SJCRH30 (cell line): ENCODE measurements around the gene ENO3. TPM values are rescaled to one million over a fixed set of nuclear protein-coding genes. Genes with fewer than 3 reads are reported as not detected.
A peak's percentile ranks its signal among the peaks of the same experiment; 100 is the strongest.

Experiments
- DNase-seq, 2 experiments: peaks; one replicate each; pipeline ENCODE4 v3.0.0-alpha.2; 2015 to 2020
- H3K27ac ChIP-seq: fragments of 250-450 bp; sonication (Bioruptor Pico); 2 replicates; pipeline ENCODE4 v1.5.1; 2020; ENCODE audit warnings: mild to moderate bottlenecking, moderate library complexity
- H3K27me3 ChIP-seq: fragments of 250-450 bp; sonication (Bioruptor Pico); 2 replicates; pipeline ENCODE4 v1.5.1; 2020; ENCODE audit warnings: mild to moderate bottlenecking, moderate library complexity
- H3K36me3 ChIP-seq: fragments of 250-450 bp; sonication (Bioruptor Pico); 2 replicates; pipeline ENCODE4 v1.5.1; 2020; ENCODE audit warnings: mild to moderate bottlenecking, moderate library complexity
- H3K4me1 ChIP-seq: fragments of 250-450 bp; sonication (Bioruptor Pico); 2 replicates; pipeline ENCODE4 v1.5.1; 2020; ENCODE audit warnings: mild to moderate bottlenecking, moderate library complexity
- H3K4me3 ChIP-seq: fragments of 250-450 bp; sonication (Bioruptor Pico); 2 replicates; pipeline ENCODE4 v1.5.1; 2020; ENCODE audit warnings: mild to moderate bottlenecking, moderate library complexity
- H3K9me3 ChIP-seq: fragments of 250-450 bp; sonication (Bioruptor Pico); replicated peaks from 2 replicates; pipeline ENCODE4 v1.5.1; 2020; ENCODE audit warnings: mild to moderate bottlenecking, moderate library complexity
- total RNA-seq: library from RNA; depleted of rRNA; stranded (reverse); fragments of >200 nt; shearing (Covaris generic); gene quantifications from 2 replicates; pipeline ENCODE4 v1.2.3, GENCODE V29; 2014; rRNA removed

The ENO3 gene
- total RNA-seq, 1 experiment from 2014 or later: 129 TPM

DNA sequence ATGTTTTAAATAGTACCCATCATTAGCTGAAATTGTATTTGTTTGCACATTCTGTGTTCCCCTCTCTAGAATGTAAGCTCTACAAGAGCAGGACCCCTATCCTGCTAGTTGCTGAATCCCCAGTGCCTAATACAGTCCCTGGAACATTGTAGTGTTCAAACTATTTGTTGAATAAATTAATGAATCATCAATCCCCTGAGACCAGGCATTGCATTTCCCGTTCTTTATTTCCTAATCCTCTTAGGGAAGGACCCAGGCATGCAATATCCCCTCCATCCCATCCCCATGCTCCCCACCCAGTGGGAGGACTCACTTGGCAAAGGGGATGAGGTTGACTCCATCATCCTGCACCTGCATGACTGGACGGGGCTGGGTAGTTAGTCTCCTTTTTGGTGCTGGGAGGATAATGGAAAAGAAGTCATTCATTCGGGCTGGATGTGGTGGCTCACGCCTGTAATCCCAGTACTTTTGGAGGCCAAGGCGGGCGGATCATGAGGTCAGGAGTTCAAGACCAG is 43.2 kb downstream of the ENO3 start:
- no peaks in the 10 kb centered on the region for H3K36me3 ChIP-seq
- no peak for DNase-seq
- no peaks in the 10 kb centered on the region for H3K4me1 ChIP-seq
- H3K27ac ChIP-seq: no peak overlapping the region
- H3K4me3 ChIP-seq: no peak overlapping the region
- H3K9me3 ChIP-seq: no peaks in the 10 kb centered on the region
- H3K27me3 ChIP-seq: no peaks in the 10 kb centered on the region

DNA sequence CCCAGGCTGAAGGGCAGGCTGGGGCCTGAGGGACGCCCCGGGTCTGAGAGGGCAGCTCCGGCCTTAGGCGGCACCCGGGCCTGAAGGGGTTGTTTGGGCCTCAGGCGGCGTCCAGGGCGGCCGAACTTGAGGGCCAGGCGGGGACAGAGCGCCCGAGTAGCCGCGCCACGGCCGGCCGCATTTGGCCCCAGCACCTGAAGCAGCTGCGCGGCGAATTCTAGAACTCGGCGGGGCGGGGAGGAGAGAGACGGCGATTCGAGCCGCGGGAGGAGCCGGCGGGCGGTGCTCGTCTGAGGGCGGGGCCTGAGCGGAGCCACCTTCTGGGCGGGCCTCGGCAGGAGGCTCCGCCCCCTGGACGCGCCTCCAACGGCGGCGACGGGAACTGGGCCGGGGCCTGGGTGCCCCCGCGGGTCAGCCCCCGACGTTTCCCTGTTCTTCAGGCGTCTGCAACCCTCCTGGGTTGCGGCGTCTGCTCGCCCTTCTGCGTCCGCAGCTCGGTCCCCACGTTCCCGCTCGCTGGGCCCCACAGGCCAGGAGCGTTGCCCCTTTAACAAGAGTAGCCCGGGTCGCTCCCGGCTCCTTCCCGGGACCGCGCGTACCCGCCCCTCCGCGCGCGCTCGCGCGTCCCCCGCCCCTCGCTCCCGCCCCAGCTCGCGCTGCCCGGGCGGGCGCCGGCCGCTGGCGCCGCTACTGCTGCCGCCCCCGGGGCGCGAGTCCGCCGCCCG is 46.5 kb downstream of the ENO3 start, which contains the start of the genes INCA1 and KIF1C:
Gene INCA1 (minus strand): TSS at position 221 of the 725 bp plus-strand sequence. CDS start 3,085 bp downstream, outside the sequence.
Gene KIF1C (plus strand): TSS at position 649 of the 725 bp plus-strand sequence. CDS start 2,297 bp downstream, outside the sequence.
- H3K9me3 ChIP-seq: no peaks in the 10 kb centered on the region
- no peaks in the 10 kb centered on the region for H3K4me1 ChIP-seq
- DNase-seq: peak; percentile 87 to 88
- H3K27ac ChIP-seq: peak within 1 kb of the TSS; percentile 69
- H3K4me3 ChIP-seq: peak within 1 kb of the TSS; percentile 72
- H3K27me3 ChIP-seq: no peaks in the 10 kb centered on the region
- no peaks in the 10 kb centered on the region for H3K36me3 ChIP-seq

DNA sequence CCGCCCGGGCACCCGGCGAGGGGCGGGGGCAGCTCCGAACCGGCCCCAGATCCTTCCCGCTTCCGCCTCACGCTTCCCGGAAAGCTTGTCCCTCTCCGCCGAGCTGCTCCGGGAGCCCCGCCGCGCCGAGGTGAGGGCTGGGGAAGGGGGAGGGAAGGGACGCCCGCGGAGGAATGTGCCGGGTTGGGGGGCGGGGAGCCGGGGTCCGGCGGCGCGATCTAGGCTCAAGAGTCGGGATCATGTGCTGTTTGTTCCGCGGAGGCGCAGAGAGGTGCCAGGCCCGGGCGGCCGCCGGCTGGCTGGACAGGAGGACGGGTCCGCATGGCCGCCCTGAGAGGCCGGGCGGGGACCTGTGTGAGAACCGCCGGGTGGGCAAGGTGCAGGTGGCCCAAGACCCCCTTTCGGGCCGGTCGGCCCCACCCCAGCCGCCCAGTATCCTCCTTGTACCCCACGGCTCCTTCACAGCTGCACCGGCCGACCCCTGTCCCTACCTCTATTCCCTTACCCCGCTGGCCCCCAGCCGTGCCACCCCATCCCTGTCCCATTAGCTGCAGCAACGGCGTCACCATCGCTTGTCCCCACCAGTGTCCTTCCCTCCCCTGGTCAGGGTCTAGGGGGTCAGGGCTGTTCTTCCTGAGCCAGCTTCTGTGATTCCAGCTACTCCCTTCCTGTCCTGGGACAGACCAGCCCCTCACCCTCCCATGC is 47.3 kb downstream of the ENO3 start:
- H3K27me3 ChIP-seq: no peaks in the 10 kb centered on the region
- no peaks in the 10 kb centered on the region for H3K9me3 ChIP-seq
- H3K4me3 ChIP-seq: peak overlapping the region; percentile 72
- DNase-seq: peak in 1 of 2 experiments; percentile 28
- no peaks in the 10 kb centered on the region for H3K4me1 ChIP-seq
- peak overlapping the region; percentile 69; the same call in 1 of the 2 replicates for H3K27ac ChIP-seq
- H3K36me3 ChIP-seq: no peaks in the 10 kb centered on the region

DNA sequence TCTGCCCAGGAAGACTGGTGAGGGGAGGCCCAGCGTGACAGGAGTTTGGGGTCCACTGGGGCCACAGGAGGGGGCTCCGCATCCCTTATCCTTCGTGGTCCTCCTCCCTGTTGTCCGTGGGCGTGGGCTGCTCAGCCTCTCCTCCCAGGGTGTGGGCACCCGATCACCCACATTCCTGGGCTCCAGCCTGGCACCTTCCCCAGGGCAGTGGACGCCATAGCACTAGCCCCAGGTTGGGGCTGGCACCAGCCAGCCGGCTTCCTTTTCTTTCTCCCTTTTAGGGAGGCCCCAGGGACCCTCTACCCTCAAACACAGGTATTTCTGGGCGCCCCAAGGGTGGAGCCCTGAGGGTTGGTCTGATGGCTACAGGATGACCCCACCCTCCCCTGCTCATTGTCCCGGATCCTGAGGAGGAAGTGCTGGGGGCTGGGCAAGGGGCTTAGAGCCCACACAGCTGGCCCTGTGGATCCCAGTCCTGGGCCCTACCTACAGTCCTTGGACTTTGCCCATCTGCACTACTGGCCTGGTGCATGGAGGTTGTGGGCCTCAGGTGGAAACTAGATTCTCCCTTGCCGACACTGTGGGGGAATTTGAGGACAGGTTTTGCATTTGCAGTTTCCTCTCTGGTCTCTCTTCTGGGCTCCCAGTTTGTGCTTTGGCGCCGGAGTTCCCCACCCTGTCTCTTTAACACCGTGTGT is 48.0 kb downstream of the ENO3 start:
- Histone ChIP-seq H3K4me1 (no peaks in the 10 kb centered on the region), H3K27me3 (no peaks in the 10 kb centered on the region), H3K9me3 (no peaks in the 10 kb centered on the region), H3K27ac (no peak overlapping the region), H3K36me3 (0 out of 2 replicates have a peak, but pooled peaks cover 4% of the 10 kb centered on the region), H3K4me3 (peak overlapping the region; percentile 72)
- DNase-seq: no peak

DNA sequence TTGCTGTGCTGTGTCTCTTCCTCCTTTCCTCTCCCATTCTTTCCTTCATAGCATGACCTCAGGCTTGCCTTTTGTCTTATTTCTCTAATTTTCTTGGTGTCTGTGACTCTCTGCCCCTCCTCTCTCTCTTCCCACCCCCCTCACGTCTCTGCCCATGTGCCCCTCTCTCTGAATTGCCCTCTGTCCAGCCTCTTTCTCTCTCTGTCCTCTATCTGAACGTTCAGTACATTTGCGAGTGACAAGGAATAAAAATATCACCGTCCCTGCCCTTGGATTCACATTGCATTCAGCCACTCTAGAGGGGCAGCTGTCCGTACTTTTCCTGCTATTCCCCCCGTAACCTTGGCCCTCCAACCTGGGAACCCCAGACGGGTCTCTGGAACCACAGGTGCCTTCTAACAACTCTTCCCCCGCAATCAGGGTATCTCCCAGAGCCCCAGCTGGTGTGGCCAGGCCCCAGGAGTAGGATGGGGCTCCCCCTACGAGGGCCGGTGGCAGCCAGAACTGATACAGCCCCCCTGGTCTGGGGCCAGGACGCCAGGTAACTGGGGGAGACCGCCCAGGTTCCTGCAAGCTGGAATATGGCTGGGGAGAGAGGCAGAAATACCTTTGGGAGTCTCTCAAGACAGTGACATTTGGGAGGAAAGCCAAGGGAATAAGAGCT is 48.6 kb downstream of the ENO3 start:
- no peak overlapping the region for H3K4me3 ChIP-seq

DNA sequence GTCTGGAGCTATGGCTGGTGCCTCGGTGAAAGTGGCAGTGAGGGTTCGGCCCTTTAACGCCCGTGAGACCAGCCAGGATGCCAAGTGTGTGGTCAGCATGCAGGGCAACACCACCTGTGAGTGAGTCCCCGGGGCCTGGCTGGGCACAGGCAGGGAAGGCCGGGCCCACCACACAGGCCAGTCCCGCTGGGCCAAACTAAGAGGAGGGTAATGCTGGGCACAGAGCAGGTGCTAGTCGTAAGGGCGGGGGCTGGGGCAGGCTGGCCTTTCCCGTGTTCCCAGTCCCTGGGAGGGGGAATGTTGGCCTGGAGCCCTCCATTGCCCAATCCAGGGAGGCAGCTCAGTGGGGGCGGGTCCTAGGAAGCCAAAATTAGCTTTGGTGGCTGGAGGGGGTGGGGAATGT is 49.3 kb downstream of the ENO3 start:
- no peak overlapping the region for H3K4me3 ChIP-seq
- H3K4me1 ChIP-seq: no peaks in the 10 kb centered on the region
- peaks cover 9% of the 10 kb centered on the region; the same call in 1 of the 2 replicates for H3K36me3 ChIP-seq
- no peaks in the 10 kb centered on the region for H3K27me3 ChIP-seq
- H3K27ac ChIP-seq: no peak overlapping the region
- DNase-seq: no peak
- H3K9me3 ChIP-seq: no peaks in the 10 kb centered on the region

More for the DNA sequence above, 48.6 kb downstream of the ENO3 start:
- no peaks in the 10 kb centered on the region for H3K27me3 ChIP-seq
- no peak for DNase-seq
- H3K27ac ChIP-seq: no peak overlapping the region
- H3K9me3 ChIP-seq: no peaks in the 10 kb centered on the region
- H3K4me1 ChIP-seq: no peaks in the 10 kb centered on the region
- 0 out of 2 replicates have a peak, but pooled peaks cover 4% of the 10 kb centered on the region for H3K36me3 ChIP-seq

DNA sequence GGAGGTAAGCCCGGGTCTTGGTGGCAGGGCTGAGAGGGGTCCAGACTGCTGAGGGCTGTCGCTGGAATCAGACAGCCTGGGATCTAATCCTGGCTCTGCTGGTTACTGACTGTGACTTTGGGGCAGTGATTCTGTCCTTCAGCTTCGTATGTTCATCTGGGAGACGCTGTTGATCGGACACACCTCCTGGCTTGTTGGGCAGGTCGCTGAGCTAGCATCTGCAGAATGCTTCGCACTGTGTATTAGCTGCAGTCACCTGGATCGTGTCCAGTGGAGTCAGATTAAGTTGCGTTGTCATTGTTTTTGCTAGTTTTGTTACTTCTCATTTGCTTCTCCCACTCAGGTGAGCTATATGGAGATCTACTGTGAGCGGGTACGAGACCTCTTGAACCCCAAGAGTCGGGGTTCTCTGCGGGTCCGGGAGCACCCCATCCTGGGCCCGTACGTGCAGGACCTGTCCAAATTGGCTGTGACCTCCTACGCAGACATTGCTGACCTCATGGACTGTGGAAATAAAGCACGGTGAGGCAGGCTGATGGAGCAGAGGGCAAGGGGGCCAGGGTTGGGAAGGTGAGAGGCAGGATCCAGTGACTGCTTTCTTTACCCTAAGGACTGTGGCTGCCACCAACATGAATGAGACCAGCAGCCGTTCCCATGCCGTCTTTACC is 51.3 kb downstream of the ENO3 start:
- no peaks in the 10 kb centered on the region for H3K27me3 ChIP-seq
- DNase-seq: no peak
- no peaks in the 10 kb centered on the region for H3K4me1 ChIP-seq
- H3K27ac ChIP-seq: no peak overlapping the region
- H3K36me3 ChIP-seq: peaks cover 11% of the 10 kb centered on the region
- no peak overlapping the region for H3K4me3 ChIP-seq
- H3K9me3 ChIP-seq: no peaks in the 10 kb centered on the region

DNA sequence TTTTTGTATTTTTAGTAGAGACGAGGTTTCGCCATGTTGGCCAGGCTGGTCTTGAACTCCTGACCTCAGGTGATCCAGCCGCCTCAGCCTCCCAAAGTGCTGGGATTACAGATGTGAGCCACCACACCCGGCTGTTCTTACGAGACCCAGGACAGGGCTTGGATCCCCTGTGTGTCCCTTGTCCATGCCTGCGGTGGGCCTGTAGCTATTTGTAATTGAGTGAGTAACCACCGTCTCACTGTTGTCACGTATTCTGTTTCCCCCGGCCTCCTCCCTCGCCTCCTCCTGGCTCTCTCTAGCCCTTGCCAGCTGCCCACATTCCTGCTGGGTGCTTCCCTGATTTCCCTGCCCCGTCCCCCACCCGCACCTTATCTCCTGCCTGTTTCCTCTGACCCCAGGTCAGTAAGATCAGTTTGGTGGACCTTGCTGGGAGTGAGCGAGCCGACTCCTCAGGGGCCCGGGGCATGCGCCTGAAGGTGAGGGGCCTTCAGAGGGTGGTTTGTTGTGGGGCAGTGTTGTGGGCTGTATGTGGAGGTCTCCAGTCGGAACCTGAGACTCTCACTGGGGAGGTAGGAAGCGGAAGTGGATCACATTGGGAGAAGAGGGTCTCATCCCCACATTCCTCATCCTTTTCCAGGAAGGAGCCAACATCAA is 52.4 kb downstream of the ENO3 start:
- no peaks in the 10 kb centered on the region for H3K4me1 ChIP-seq
- no peak overlapping the region for H3K4me3 ChIP-seq
- no peaks in the 10 kb centered on the region for H3K27me3 ChIP-seq
- no peaks in the 10 kb centered on the region for H3K9me3 ChIP-seq
- H3K36me3 ChIP-seq: peaks cover 11% of the 10 kb centered on the region
- DNase-seq: no peak
- H3K27ac ChIP-seq: no peak overlapping the region

Other genes starting within 250 kb of the ENO3 start
- 23.6 and 27.2 TPM in 2 replicates for gene PELP1, start 247.0 kb upstream of the ENO3 start, total RNA-seq
- gene ARRB2, start 240.5 kb upstream of the ENO3 start, total RNA-seq: 23.3 and 23.9 TPM in 2 replicates
- gene MED11, start 219.7 kb upstream of the ENO3 start, total RNA-seq: 5.5 and 5.6 TPM in 2 replicates
- not detected in 2 replicates for gene ZMYND15, start 211.3 kb upstream of the ENO3 start, total RNA-seq
- gene CXCL16, start 211.2 kb upstream of the ENO3 start, total RNA-seq: not detected in 2 replicates
- not detected in 2 replicates for gene TM4SF5, start 179.2 kb upstream of the ENO3 start, total RNA-seq
- 4.3 and 8.3 TPM in 2 replicates for gene VMO1, start 164.8 kb upstream of the ENO3 start, total RNA-seq
- not detected in 2 replicates for gene GLTPD2, start 162.2 kb upstream of the ENO3 start, total RNA-seq
- gene PSMB6, start 155.0 kb upstream of the ENO3 start, total RNA-seq: 120 and 135 TPM in 2 replicates
- gene PLD2, start 144.0 kb upstream of the ENO3 start, total RNA-seq: 11.7 and 14.8 TPM in 2 replicates
- gene MINK1, start 117.8 kb upstream of the ENO3 start, total RNA-seq: 12.2 and 12.4 TPM in 2 replicates
- gene C17orf107, start 51.6 kb upstream of the ENO3 start, total RNA-seq: 0.16 and 0.20 TPM in 2 replicates
- gene CHRNE, start 48.0 kb upstream of the ENO3 start, total RNA-seq: 0.10 and 0.20 TPM in 2 replicates
- not detected in 2 replicates for gene GP1BA, start 18.8 kb upstream of the ENO3 start, total RNA-seq
- 43.9 and 45.3 TPM in 2 replicates for gene SLC25A11, start 11.1 kb upstream of the ENO3 start, total RNA-seq
- gene RNF167, start 10.9 kb upstream of the ENO3 start, total RNA-seq: 35.7 and 38.7 TPM in 2 replicates
- 1,061 and 1,115 TPM in 2 replicates for gene PFN1, start 2.6 kb upstream of the ENO3 start, total RNA-seq
- gene SPAG7, start 16.7 kb downstream of the ENO3 start, total RNA-seq: 36.8 and 39.1 TPM in 2 replicates
- gene CAMTA2, start 36.6 kb downstream of the ENO3 start, total RNA-seq: 3.7 and 3.9 TPM in 2 replicates
- not detected in 2 replicates for gene INCA1, start 46.4 kb downstream of the ENO3 start, total RNA-seq
- 24.2 and 32.7 TPM in 2 replicates for gene KIF1C, start 46.8 kb downstream of the ENO3 start, total RNA-seq
- gene SLC52A1, start 84.3 kb downstream of the ENO3 start, total RNA-seq: not detected in 2 replicates
- 1.7 and 1.8 TPM in 2 replicates for gene ZFP3, start 127.3 kb downstream of the ENO3 start, total RNA-seq
- gene ZNF232, start 160.8 kb downstream of the ENO3 start, total RNA-seq: 5.4 and 6.8 TPM in 2 replicates
- not detected in 2 replicates for gene USP6, start 164.9 kb downstream of the ENO3 start, total RNA-seq
- 10.6 and 12.8 TPM in 2 replicates for gene ZNF594, start 240.7 kb downstream of the ENO3 start, total RNA-seq